ENCODE measurements around the gene TRERF1. TPM values are rescaled to one million over a fixed set of nuclear protein-coding genes. Genes with fewer than 3 reads are reported as not detected.

TRERF1 gene
- total RNA-seq, 1 donor, result 10.8 TPM

- DNase-seq (ENCODE audit: low read depth in 2 of 3, low spot score in 2 of 3), result no peak
Observed at GRCh38 chr6:42400886-42401612, 50.7 kb downstream of the TRERF1 start.

DNA sequence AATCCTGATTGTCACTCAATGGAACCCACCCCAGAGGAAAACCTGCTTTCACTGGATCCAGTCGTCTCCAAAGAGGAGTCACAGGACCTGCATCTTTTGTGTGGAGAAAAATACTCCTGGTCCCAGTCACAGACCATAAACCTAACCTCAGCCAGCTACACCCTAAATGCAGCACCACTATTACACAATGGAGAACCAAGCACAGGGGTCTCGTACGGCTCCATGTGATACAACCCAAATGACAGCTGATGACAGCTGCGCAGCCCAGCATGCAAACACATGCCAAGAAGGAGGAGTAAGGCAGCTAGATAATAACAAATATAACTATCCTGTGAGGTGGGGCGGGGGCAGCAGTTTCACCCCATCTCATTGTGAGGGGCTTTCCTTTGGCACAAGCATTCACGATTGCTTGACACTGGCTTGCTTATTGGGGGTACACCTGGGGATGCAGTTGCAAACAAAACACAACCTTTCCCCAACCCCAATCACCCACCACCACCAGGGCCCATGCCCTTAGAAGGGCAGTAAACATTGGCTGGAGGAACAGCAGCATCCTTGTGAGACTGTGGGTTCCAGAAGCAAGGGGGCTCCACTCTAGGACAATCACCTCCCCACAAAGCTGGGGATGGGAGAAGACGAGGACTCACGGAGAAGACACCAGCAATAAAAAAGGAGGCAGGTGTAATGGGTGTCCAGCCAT, 51.5 kb downstream of the TRERF1 start:
- DNase-seq (ENCODE audit: low read depth in 2 of 3, low spot score in 2 of 3), result no peak

- DNase-seq (ENCODE audit: low read depth in 2 of 3, low spot score in 2 of 3), result no peak
Observed at GRCh38 chr6:42396720-42397119, 55.0 kb downstream of the TRERF1 start.

GRCh38 chr6:42394881-42395620, 56.7 kb downstream of the TRERF1 start:
- DNase-seq (ENCODE audit: low read depth in 2 of 3, low spot score in 2 of 3), result no peak

DNA sequence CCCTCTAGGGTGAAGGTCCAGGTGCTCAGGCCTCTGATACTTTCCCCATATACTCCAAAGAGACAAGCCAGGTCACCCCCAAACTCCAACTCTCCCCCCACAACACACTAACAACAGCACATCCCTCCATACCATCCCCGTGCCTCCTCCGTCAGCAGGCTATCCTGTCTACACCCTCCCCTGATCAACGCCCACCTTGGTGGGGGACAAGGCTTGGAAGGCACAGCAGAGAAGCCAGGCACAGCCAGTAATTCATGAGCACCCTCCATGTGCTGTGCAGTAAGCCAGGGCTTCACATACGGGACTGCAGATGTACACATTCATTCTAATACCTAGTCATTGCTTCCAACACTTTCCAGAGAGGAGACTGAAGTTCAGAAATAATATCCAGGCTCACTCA, 57.6 kb downstream of the TRERF1 start:
- DNase-seq (ENCODE audit: low read depth in 2 of 3, low spot score in 2 of 3), result no peak

- DNase-seq (ENCODE audit: low read depth in 2 of 3, low spot score in 2 of 3), result no peak
Observed at GRCh38 chr6:42393339-42393738, 58.4 kb downstream of the TRERF1 start.

GRCh38 chr6:42392833-42393232, 58.9 kb downstream of the TRERF1 start:
- DNase-seq (ENCODE audit: low read depth in 2 of 3, low spot score in 2 of 3), result no peak

DNA sequence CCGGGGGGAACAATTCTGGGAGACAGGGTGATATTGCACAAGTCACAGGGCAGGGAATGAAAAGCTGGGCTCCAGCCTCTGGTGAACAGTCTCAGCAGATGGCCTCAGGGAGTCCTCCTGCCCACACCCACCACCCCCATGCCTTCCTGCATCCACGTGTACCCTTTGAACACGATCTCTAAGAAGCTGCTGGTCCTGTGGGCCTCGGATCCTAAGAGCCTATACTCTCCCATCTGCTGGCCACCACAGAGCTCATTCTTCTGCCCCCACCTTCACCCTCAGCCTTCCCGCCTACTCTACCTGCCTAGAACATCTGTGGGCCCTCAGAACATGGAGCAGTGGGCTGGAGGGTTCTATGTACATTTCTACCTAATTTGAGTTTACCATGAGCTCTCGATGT, 60.3 kb downstream of the TRERF1 start:
- DNase-seq (ENCODE audit: low read depth in 2 of 3, low spot score in 2 of 3), result no peak

- DNase-seq (ENCODE audit: low read depth in 2 of 3, low spot score in 2 of 3), result no peak
Observed at GRCh38 chr6:42390228-42390934, 61.3 kb downstream of the TRERF1 start.

DNA sequence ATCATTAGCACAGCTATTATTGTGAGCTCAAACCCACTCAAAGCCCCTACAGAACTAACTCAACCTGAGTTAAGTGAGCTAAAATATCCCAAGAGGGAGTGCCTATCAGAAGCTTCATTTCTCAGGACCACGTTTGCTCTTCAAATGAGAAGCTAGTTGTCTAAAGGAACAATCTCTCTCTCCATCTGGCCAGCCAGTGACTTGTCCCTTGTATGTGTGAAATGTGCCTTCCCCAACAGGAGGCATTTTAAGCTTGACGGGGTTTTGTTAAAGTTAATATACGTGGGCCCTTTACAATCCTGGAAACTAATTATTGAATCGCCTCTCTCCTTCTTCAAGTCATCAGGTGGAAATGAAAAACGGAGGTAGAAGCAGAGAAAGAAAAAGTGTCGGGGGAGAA, 62.0 kb downstream of the TRERF1 start:
- no peak for DNase-seq (ENCODE audit: low read depth in 2 of 3, low spot score in 2 of 3)

GRCh38 chr6:42388046-42388445, 63.7 kb downstream of the TRERF1 start:
- DNase-seq (ENCODE audit: low read depth in 2 of 3, low spot score in 2 of 3), result no peak

GRCh38 chr6:42387336-42387735, 64.4 kb downstream of the TRERF1 start:
- peak in 2 of 3 donors; percentile 51 to 79 for DNase-seq (ENCODE audit: low read depth in 2 of 3, low spot score in 2 of 3)

DNA sequence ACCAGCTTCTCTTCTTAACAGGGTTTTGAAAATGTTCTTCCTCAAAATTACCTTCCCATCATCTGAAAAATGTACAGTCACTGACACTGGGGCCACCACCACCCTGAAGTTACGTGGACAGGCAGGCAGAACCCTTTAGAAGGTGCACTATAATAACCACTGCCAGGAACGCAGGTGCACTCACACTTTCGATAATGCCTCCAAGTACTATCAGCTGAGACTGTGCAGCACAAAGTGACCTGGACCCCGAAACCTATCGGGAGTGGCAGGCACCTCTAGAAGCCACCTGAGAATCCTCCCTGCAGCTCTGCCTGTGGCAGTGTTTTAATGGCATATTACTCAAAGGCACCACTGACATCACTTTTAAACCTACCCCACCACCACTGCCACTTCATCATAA, 66.4 kb downstream of the TRERF1 start:
- no peak for DNase-seq (ENCODE audit: low read depth in 2 of 3, low spot score in 2 of 3)

- DNase-seq (ENCODE audit: low read depth in 2 of 3, low spot score in 2 of 3), result no peak
Observed at GRCh38 chr6:42383421-42384205, 68.1 kb downstream of the TRERF1 start.

GRCh38 chr6:42381850-42382249, 69.9 kb downstream of the TRERF1 start:
- no peak for DNase-seq (ENCODE audit: low read depth in 2 of 3, low spot score in 2 of 3)

DNA sequence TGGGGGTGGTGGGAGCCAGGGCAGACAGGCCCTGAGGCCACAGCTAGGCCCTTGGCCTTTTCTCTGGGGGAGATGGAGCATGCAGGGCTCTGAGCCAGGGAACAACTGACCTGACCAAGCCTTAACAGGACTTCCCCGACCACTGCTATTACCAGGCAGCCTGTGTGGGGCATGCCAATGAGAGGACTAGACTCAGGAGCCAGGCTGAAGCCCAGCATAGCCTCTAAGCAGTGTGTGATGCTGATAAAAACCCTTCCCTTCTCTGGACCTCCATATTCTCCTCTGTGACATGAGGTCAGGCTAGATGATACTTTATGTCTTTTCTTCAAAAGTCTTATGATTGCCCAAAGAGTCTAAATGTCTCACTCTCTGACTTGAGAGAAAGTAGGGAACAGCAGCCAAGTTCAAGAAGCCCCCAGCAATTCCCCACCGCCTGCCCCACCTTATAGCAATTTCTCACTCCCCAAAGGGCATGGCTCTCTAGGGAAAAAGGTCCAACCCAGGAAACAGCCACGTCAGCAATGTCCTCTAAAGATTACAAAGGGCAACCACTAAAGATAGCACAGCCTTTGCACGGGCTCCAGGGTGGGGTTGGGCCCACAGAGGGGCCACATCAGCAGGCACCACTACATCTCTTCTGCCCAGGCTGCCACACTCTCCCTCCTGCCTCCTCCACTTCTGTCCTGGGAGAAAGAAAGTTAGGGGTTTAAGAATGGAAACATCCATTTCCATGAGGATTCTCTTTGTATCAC, 71.3 kb downstream of the TRERF1 start:
- DNase-seq (ENCODE audit: low read depth in 2 of 3, low spot score in 2 of 3), result no peak

DNA sequence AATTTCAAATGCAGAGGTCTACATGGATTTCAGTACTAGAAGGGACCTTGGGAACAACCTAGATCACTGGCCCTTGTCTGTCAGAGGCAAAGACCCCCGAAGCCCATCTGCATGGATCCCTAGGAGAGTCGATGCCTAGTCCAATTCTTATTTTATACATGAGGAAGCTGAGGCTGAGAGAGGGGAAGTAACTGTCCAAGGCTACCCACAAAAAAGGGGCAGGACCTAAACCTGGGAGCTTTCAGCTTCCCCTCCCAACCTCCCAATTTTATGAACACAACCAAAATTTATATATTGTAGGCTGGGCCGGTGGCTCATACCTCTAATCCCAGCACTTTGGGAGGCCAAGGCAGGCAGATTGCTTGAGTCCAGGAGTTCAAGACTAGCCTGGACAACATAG, 73.2 kb downstream of the TRERF1 start:
- DNase-seq (ENCODE audit: low read depth in 2 of 3, low spot score in 2 of 3), result peak in 2 of 3 donors; percentile 18 to 59

DNA sequence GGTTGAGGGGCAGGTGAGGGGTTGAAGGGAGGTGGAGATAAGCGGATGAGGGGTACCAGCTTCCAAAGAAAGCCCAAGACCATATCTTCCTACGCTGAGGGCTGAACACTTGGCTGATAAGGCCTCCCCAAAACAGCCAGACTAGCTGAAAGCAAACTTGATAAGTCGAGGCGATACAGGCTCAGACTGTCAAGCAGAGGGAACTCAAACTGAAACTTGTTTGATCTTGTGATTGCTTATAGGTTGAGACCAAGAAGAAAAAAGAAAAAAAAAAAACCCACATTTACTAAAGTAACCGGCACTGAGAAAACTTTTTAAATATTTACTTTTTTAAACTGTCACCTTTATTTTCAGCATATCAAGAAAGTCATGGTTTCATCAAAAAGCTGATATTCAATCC, 73.6 kb downstream of the TRERF1 start:
- DNase-seq (ENCODE audit: low read depth in 2 of 3, low spot score in 2 of 3), result no peak

DNA sequence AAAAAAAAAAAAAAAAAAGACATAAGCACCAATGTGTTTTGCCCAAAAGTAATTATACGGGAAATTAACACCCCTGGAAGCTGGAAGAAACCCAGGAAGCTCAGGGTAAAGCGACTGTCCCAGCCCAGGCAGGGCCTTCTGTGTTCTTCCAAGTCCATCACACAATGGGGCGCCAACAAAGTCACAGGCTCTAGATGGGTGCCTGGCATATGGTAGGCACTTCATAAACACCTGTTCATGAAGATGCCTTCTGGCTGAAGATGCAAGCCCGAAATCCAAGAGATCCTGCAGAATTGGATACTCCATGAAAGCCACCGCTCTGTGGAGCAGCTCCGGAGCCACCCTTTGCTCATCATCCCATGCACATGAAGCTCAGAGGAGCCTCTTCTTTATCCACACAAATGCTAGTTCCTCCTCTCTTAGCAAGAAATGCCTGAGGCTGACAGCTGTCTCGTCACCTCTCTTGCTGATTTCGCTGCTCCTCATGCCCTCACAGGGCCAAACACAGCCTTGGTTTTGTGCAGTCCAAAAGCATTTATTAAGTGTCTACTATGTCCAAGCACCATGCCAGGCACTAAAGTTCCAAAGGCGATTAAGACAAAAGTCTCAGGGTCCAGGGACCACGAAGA, 76.6 kb downstream of the TRERF1 start:
- no peak for DNase-seq (ENCODE audit: low read depth in 2 of 3, low spot score in 2 of 3)
